ENCODE data around the gene MSMO1.

DNA sequence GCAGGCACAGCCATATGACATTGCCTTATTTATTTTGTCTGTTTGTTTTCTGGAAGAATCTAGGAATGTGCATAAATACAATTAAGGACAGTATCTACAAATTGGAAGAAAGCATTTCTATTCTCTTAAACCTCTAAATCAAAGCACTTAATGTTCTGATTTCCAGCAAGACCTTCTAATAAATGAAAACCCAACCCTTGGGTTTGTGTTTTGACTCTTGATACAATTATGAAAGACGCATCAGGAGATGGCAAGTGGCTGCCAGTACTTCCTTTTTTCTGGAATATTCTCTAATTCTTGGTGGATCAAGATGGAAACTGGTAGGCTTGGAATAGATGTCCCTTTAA is 50.9 kb downstream of the MSMO1 start:
- TF ChIP-seq, protein P1, sequence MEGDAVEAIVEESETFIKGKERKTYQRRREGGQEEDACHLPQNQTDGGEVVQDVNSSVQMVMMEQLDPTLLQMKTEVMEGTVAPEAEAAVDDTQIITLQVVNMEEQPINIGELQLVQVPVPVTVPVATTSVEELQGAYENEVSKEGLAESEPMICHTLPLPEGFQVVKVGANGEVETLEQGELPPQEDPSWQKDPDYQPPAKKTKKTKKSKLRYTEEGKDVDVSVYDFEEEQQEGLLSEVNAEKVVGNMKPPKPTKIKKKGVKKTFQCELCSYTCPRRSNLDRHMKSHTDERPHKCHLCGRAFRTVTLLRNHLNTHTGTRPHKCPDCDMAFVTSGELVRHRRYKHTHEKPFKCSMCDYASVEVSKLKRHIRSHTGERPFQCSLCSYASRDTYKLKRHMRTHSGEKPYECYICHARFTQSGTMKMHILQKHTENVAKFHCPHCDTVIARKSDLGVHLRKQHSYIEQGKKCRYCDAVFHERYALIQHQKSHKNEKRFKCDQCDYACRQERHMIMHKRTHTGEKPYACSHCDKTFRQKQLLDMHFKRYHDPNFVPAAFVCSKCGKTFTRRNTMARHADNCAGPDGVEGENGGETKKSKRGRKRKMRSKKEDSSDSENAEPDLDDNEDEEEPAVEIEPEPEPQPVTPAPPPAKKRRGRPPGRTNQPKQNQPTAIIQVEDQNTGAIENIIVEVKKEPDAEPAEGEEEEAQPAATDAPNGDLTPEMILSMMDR (optimal IDR thresholded peaks at IDR 0.05 in 1 of 3, IDR thresholded peaks at IDR 0.05 in 1 of 3, conservative IDR thresholded peaks at IDR 0.05 in 1 of 3; ENCODE audit: extremely low read depth in 1 of 3, insufficient read depth in 2 of 3, low read length in 3 of 3), result no peak
- TF ChIP-seq EZH2 (IDR thresholded peaks at IDR 0.05; ENCODE audit: low read length), result no peak
